Suprapubic skin (tissue), 4 donors: ENCODE data around the gene C5orf63.

Experiments used
- EP300 ChIP-seq: sonication (generic); formaldehyde crosslinking; IDR thresholded peaks from one replicate; pipeline ENCODE4 v1.6.1; 2017; ENCODE audit warnings: antibody characterized with exemption
- POLR2A ChIP-seq, 2 donors: fragments of 450-650 bp; IDR thresholded peaks; one replicate each; pipeline ENCODE4 v1.6.1; 2017; ENCODE audit warnings: antibody characterized with exemption in 2 of 2, mild to moderate bottlenecking in 2 of 2, moderate library complexity in 2 of 2
- POLR2AphosphoS5 ChIP-seq, 3 donors: sonication (generic); formaldehyde crosslinking; IDR thresholded peaks; one replicate each; pipeline ENCODE4 v1.6.1; 2017; ENCODE audit warnings: antibody characterized with exemption in 3 of 3
- TF ChIP-seq, protein P1 (sequence below), 2 donors: fragments of 200-600 bp in 1 of 2; fragments of 450-650 bp in 1 of 2; sonication (generic) in 1 of 2; IDR thresholded peaks; one replicate each; pipeline ENCODE4 v1.5.1; 2016 to 2019; ENCODE audit warnings: antibody characterized with exemption in 2 of 2, mild to moderate bottlenecking in 1 of 2, moderate library complexity in 1 of 2

DNA sequence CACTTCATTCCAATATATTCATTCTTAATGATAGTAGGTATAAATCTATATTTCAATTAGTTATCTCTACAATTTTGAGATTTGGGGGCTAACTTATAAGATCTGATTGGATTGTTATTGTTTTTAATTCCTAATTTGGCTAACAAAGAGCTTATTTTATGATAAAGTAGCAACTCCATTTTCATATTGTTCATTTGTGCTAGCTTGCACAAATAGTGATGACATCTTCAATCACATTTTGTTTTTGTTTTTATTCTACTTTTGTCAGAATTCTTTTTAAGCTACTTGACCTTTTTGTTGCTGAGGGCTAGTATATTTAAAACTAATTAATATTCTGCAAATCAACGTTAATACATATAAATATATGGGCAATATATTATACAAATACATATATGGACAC is 65.8 kb downstream of the C5orf63 start:
- TF ChIP-seq, protein P1, sequence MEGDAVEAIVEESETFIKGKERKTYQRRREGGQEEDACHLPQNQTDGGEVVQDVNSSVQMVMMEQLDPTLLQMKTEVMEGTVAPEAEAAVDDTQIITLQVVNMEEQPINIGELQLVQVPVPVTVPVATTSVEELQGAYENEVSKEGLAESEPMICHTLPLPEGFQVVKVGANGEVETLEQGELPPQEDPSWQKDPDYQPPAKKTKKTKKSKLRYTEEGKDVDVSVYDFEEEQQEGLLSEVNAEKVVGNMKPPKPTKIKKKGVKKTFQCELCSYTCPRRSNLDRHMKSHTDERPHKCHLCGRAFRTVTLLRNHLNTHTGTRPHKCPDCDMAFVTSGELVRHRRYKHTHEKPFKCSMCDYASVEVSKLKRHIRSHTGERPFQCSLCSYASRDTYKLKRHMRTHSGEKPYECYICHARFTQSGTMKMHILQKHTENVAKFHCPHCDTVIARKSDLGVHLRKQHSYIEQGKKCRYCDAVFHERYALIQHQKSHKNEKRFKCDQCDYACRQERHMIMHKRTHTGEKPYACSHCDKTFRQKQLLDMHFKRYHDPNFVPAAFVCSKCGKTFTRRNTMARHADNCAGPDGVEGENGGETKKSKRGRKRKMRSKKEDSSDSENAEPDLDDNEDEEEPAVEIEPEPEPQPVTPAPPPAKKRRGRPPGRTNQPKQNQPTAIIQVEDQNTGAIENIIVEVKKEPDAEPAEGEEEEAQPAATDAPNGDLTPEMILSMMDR (IDR thresholded peaks at IDR 0.05): no peak
- no peak for TF ChIP-seq POLR2AphosphoS5 (IDR thresholded peaks at IDR 0.05)
- TF ChIP-seq EP300: no peak
- no peak for TF ChIP-seq POLR2A (IDR thresholded peaks at IDR 0.05)
